GM19328 (cell line): ENCODE results near the gene MCL1.
A peak's percentile ranks its signal among the peaks of the same experiment; 100 is the strongest.
"Not testable (repeated sequence)": the region's sequence is repeated elsewhere in the genome, so short reads cannot be mapped to it uniquely, and the experiment has no call there.

Source experiments
- ATAC-seq: cut with Tn5 transposase; IDR thresholded peaks from one replicate; pipeline ENCODE4 v1.9.1; 2021; ENCODE audit warnings: mild to moderate bottlenecking, moderate library complexity; ENCODE audit not compliant: unreplicated experiment

The MCL1 gene

GRCh38 chr1:150572918-150573647 lies 6.3 kb downstream of the MCL1 start:
- no peak for ATAC-seq

- no peak for ATAC-seq
Observed at GRCh38 chr1:150568594-150568966, 10.8 kb downstream of the MCL1 start.

- no peak for ATAC-seq
Observed at GRCh38 chr1:150567717-150568593, 11.5 kb downstream of the MCL1 start.

- ATAC-seq: no peak
Observed at GRCh38 chr1:150567341-150567716, 12.1 kb downstream of the MCL1 start.

- ATAC-seq: no peak
Observed at GRCh38 chr1:150566589-150567340, 12.6 kb downstream of the MCL1 start.

- ATAC-seq: not testable (repeated sequence)
Observed at GRCh38 chr1:150565240-150565991, 14.0 kb downstream of the MCL1 start.

GRCh38 chr1:150564051-150564991 lies 15.1 kb downstream of the MCL1 start:
- no peak for ATAC-seq

- no peak for ATAC-seq
Observed at GRCh38 chr1:150563340-150564038, 15.9 kb downstream of the MCL1 start.

- ATAC-seq: peak; percentile 39
Observed at GRCh38 chr1:150562446-150563339, 16.7 kb downstream of the MCL1 start.

GRCh38 chr1:150561974-150562445 lies 17.4 kb downstream of the MCL1 start:
- peak; percentile 44 for ATAC-seq

- no peak for ATAC-seq
Observed at GRCh38 chr1:150561254-150561973, 18.0 kb downstream of the MCL1 start.

GRCh38 chr1:150560576-150561253 lies 18.7 kb downstream of the MCL1 start:
- ATAC-seq: no peak

- ATAC-seq: no peak
Observed at GRCh38 chr1:150560011-150560438, 19.4 kb downstream of the MCL1 start.

GRCh38 chr1:150559656-150560010 lies 19.8 kb downstream of the MCL1 start:
- ATAC-seq: no peak

GRCh38 chr1:150558761-150559655 lies 20.4 kb downstream of the MCL1 start:
- ATAC-seq: no peak

- ATAC-seq: no peak
Observed at GRCh38 chr1:150558303-150558704, 21.1 kb downstream of the MCL1 start.
